NOMO-1 treated with dmso at 0.1 percent for 144 hours (cell line): ENCODE measurements around the gene FGGY.
A peak's percentile ranks its signal among the peaks of the same experiment; 100 is the strongest.
"Not testable (repeated sequence)": the region's sequence is repeated elsewhere in the genome, so short reads cannot be mapped to it uniquely, and the experiment has no call there.

Experiments used
- DNase-seq: peaks from one replicate; lab custom pipeline; 2025; ENCODE audit not compliant: unreplicated experiment; lab: John Stamatoyannopoulos, UW

Gene FGGY

DNA sequence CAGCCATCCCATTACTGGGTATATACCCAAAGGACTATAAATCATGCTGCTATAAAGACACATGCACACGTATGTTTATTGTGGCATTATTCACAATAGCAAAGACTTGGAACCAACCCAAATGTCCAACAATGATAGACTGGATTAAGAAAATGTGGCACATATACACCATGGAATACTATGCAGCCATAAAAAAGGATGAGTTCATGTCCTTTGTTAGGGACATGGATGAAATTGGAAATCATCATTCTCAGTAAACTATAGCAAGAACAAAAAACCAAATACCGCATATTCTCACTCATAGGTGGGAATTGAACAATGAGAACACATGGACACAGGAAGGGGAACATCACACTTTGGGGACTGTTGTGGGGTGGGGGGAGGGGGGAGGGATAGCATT, 241.6 kb downstream of the FGGY start:
- not testable (repeated sequence) for DNase-seq

DNA sequence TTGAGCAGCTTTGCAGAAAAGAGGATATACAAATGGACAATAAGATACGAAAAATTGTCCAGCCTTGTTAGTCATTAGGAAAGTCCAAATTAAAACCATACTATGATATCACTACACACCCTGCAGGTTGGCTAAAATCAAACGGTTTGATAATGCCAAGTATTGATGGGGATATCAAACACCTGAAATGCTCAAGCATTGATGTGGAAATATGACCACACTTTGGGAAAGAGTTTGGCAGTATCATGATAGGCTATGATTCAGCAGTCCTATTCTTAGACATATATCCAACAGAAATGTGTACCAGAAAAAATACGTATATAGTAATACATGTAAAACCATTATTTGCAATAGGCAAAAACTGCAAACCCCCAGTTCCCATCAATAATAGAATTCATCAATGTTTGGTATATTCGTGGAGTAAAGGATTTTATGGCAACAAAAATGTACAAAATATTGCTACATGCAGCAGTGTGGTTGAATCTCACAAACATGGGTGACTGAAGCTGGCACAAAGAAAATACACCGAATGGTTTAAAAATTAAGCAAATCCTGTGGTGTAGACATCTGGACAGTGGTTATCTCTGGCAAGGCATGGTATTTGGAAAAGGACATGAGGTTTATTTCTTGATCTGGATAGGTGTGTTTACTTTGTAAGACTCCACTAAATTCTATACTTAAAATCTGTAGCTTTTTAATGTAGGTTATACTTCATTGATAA, 243.2 kb downstream of the FGGY start:
- DNase-seq: no peak

- DNase-seq: no peak
Measured at GRCh38 chr1:59541161-59541560, 244.3 kb downstream of the FGGY start.

- DNase-seq: no peak
Measured at GRCh38 chr1:59541891-59542290, 245.0 kb downstream of the FGGY start.

DNA sequence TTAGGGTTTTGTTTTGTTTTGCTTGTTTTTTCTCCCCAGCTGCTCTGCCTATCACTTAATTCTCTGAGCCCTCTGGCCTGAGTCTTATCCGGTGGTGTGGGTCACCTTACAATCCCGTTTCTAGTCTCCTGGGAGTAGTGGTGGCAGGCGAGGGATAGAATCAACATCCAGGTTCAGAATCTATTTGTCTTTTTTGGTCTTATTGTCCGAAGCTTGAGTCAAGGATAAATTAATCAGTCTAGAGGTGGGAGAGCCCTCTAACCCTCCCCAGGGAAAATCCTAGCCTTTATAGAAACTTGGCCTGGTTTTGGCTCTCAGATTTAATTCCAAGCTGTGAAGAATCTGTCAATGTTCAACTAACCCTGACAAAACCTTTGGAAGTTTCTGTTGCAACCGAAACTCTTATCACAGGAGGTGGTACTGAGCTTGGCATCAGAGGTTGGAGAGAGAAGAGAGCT, 246.3 kb downstream of the FGGY start:
- no peak for DNase-seq

- no peak for DNase-seq
Measured at GRCh38 chr1:59544615-59545293, 247.9 kb downstream of the FGGY start.

- no peak for DNase-seq
Measured at GRCh38 chr1:59545830-59546229, 248.9 kb downstream of the FGGY start.

DNA sequence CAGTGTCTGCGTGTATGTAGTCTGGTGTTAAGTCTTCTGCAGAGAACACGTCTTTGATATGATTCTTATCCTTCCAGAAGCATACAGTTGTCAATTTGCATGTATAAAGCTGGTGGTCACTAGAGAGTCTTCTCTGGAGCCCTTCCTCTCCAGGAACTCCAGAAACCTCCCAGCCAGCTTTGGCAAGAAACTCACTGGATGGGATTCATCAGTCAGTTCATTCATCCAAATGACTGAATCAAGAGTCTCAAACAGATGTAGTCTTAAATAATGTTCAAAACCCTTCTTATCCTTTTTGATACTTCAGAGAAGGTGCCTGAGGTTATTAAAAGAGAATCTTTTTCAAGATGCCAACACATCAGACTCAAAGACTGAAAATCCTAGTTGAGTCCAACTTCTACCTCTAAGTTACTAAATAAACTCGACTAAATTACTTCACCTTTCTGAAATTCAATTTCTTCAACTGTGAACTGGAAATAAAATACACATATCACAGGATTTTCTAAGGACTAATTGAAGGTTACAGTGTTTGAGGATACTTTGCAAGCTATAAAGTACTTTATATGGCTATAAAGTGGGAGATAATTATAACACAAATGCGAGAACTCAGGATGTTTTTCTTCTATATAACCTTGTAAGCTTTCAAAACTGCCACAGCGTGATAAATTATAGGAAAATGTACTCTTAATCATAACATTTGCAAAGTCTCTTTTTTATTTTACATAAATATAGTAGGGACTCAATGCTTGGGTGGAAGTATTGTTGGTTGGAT, 252.4 kb downstream of the FGGY start:
- no peak for DNase-seq

- DNase-seq: peak; percentile 54
Measured at GRCh38 chr1:59549903-59550302, 253.0 kb downstream of the FGGY start.

DNA sequence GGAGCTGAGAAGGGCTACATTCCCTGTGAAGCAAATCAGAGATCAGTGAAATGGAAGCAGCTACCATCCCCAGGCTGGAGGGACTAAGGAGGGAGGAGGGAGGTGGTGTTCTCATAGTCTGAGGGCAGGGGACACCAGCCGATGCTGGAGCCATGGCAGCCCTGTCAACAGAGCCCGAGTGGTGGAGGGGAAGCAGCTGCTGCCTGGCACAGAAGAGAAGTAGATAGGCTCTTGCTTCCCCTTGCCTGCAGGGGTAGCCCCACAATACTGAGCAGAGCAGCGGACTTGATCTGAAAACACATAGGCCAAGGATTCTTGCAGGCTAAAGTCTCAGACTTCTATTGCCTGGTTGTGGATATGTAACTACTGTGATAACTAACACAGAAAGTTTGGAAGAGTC, 255.1 kb downstream of the FGGY start:
- DNase-seq: no peak

DNA sequence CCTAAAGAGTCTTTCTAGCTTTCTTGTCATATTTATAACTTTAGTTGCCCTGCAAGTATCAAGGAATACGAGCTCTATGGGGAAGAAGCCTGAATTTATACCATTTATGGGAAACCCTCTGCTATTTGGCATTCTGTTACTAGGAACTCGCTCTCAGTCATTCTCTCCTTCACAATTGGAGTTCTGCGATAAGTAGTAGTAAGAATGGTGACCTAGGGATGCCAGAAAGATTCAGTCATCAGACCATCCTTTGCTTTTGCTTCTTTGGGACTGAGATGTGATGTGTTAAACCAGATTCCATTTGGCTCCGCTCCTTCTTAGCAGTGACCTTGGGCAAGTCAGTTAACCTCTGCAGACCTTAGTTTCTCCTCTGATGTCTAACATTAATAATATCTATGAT, 256.5 kb downstream of the FGGY start:
- DNase-seq: no peak

DNA sequence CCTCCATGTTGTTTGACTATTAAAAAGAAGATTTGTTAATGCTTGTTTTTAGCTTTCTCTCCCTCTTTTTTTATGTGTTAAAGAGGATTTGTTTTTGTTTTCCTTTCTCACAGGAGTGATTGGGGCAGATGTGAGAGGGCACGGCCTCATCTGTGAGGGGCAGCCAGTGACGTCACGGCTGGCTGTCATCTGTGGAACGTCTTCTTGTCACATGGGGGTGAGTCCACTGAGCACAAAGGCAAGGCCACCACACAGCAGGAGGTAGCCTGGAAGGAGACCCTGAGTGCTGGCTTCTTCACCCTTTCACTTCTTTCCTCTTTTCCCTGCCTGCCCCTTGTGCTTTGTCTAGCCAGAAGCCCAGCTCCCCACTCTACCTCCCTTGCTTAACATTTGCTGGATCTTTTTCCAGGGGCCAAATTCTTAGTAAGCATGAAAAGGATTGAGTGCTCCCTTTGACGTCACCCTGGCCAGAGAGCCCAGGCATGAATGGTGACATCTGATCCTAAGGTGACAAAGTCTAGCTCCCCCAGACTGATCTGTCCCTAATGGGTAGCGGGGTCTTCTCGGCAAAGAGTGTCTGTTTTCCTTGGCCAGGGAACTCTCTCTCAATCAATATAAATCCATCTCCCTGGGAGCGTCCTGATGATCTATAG, 257.2 kb downstream of the FGGY start:
- DNase-seq: no peak

GRCh38 chr1:59554752-59555151, 257.9 kb downstream of the FGGY start:
- DNase-seq: no peak

DNA sequence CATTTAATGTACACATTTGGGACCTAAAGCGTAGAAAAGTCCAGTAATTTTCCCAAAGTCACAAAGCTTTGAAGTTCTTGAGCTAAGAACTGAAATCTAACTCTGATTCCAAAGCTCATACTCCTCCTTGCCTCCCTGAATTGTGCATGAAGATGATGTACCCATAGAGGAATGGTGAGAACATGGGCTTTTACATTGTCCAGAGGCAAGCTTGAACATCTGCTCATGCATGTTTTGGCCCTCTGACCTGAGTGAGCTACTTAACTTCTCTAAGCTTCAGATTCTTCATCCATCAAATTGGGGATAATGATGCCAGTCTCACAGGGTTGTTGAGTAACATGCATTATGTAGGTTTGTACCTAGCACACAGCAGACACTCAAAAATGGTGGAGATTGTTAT, 259.5 kb downstream of the FGGY start:
- DNase-seq: no peak

- no peak for DNase-seq
Measured at GRCh38 chr1:59556802-59557548, 260.1 kb downstream of the FGGY start.

DNA sequence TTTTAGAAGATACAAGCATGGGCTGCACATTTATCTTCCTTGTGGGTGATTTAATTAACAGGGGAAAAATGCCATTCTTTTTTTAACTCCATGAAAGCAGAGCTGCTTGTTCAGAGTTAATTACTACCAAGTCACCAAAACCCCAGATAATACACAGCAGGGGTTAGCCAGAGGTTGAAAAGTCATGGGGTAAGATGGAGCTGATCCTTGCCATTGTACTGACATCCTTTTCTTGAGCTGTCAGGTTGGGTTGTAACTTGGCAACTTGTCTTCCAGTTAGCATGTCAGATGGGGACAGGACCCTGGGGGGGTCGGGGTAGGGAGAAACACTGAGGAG, 260.6 kb downstream of the FGGY start:
- DNase-seq: no peak

GRCh38 chr1:59558580-59558979, 261.7 kb downstream of the FGGY start:
- DNase-seq: not testable (repeated sequence)

- no peak for DNase-seq
Measured at GRCh38 chr1:59560807-59561450, 264.0 kb downstream of the FGGY start.

- no peak for DNase-seq
Measured at GRCh38 chr1:59561796-59562195, 264.9 kb downstream of the FGGY start.

DNA sequence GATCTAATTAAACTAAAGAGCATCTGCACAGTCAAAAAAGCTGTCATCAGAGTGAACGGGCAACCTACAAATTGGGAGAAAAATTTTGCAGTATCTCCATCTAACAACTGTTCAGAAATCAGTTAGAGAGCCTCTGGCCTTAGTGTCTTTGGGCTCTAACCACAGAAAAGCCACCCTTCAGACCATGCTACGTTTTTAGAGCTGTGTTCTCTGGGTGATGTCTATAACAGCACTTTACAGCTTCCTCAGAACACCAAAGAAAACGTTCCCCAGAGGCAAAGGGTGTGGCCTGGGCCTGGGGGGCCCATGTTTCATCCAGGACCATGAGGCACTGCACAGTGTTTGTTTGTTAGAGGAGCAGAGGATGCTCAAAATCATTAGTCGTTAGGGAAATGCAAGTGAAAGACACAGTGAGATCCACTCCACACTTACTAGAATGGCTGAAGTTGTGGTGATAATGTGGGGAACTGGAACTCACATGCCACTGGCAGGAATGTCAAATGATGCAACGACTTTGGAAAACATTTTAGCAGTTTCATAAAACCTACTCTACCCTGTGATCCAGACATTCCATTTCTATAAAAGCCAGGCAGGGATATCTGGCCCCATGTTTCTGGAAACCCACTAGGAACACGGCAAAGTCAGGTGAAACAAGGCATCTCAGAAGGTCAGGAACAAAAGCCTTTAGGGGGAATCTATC, 267.4 kb downstream of the FGGY start:
- DNase-seq: no peak
